ENCODE data around the gene ARHGAP45. TPM values are rescaled to one million over a fixed set of nuclear protein-coding genes. Genes with fewer than 3 reads are reported as not detected.

The ARHGAP45 gene
- total and polyA plus RNA-seq, 9 of the 15 experiments (the other 6 are each of a cell fraction or from before 2014, with no cell fraction given): 0.08 to 22.1 (median 4.2) TPM

GRCh38 chr19:1122972-1123363, 56.0 kb downstream of the ARHGAP45 start:
- Histone ChIP-seq H3K27ac (ENCODE audit: extremely low read depth, low read depth, low read length) (no peak overlapping the region), H3K4me3 (no peak overlapping the region), H3K4me1 (replicated peaks in 1 of 2; ENCODE audit: control insufficient read depth in 2 of 2, insufficient read depth in 2 of 2, low read length in 2 of 2) (peaks cover 6 to 59% of the 10 kb centered on the region in 2 experiments; a peak in 4 of 5 replicates), H2AFZ (ENCODE audit: low read depth, low read length) (no peak overlapping the region), H3K79me2 (ENCODE audit: control insufficient read depth, insufficient read depth, low read length) (no peaks in the 10 kb centered on the region; the same call in 2 of the 3 replicates), H3K9me1 (ENCODE audit: control insufficient read depth, insufficient read depth, low read length) (no peaks in the 10 kb centered on the region), H3K4me2 (ENCODE audit: insufficient read depth, low read length) (no peak overlapping the region), H3K9me3 (replicated peaks; ENCODE audit: control insufficient read depth, insufficient read depth, low read depth, low read length) (no peaks in the 10 kb centered on the region), H3K9ac (ENCODE audit: insufficient read depth in 1 of 2, low read depth in 2 of 2, low read length in 2 of 2) (peak overlapping the region in 1 of 2 experiments; percentile 61; a peak in 1 of 4 replicates), H3K36me3 (ENCODE audit: control insufficient read depth, insufficient read depth, low read length) (peaks cover 85% of the 10 kb centered on the region), H3K27me3 (ENCODE audit: control insufficient read depth in 2 of 2, insufficient read depth in 2 of 2, low read length in 2 of 2) (no peaks in the 10 kb centered on the region), H4K20me1 (replicated peaks; ENCODE audit: control insufficient read depth, insufficient read depth, low read length) (no peaks in the 10 kb centered on the region; the same call in 1 of the 2 replicates)
- ATAC-seq (peak; percentile 99), FAIRE-seq (peak; percentile 98), DNase-seq (ENCODE audit: extremely low read depth in 1 of 4, low spot score in 3 of 4) (peak; percentile 88 to 99 (median 99))
- in situ Hi-C loops (cut with MboI): no loop called here
- no TSS peak for BruUV-seq (replicated peaks)
- intact Hi-C loops (cut with micrococcal nuclease): no loop called here
- WGBS (ENCODE audit: insufficient coverage, low coverage, missing lambda C conversion rate): 25% methylated on average over 11 of the region's 21 CpGs
- CTCF ChIA-PET (ENCODE audit: low intra/inter-chr PET ratio): no interaction called here
- POLR2A ChIA-PET: interaction anchor here (0.8 to 1.5 kb wide), 4 partner anchors 10 to 94 kb away, joined by 3 to 12 read pairs (median 4); no protein-coding TSS in a partner anchor
- no peak for TF ChIP-seq BMI1 (IDR thresholded peaks at IDR 0.05; ENCODE audit: low read length)
- peak; percentile 78 for TF ChIP-seq E2F8 (IDR thresholded peaks at IDR 0.05; ENCODE audit: low read depth, partially characterized antibody)
- no peak for TF ChIP-seq LEF1 (IDR thresholded peaks at IDR 0.05)
- no peak for TF ChIP-seq KLF1 (tag; IDR thresholded peaks at IDR 0.05)
- no peak for TF ChIP-seq ZNF77 (CRISPR knock-in tag; IDR thresholded peaks at IDR 0.05)
- TF ChIP-seq SUPT5H (IDR thresholded peaks at IDR 0.05): no peak
- TF ChIP-seq POLR2A (conservative IDR thresholded peaks at IDR 0.05): no peak
- peak; percentile 60 to 67; a peak in 3 of 4 replicates for TF ChIP-seq NRF1 (conservative IDR thresholded peaks at IDR 0.05 in 1 of 2, IDR thresholded peaks at IDR 0.05 in 1 of 2)
- TF ChIP-seq ZC3H4 (CRISPR knock-in tag; IDR thresholded peaks at IDR 0.05; ENCODE audit: borderline replicate concordance): no peak
- peak; percentile 100 for TF ChIP-seq CCNT2 (IDR thresholded peaks at IDR 0.05; ENCODE audit: borderline replicate concordance, extremely low read depth, insufficient read length, low read depth, low read length)
- TF ChIP-seq E2F4 (CRISPR knock-in tag; IDR thresholded peaks at IDR 0.05; ENCODE audit: low read depth): no peak
- TF ChIP-seq NEUROD1 (IDR thresholded peaks at IDR 0.05; ENCODE audit: borderline replicate concordance, low read depth, low read length, partially characterized antibody): no peak
- TF ChIP-seq CTCF (IDR thresholded peaks at IDR 0.05 in 2 of 3, conservative IDR thresholded peaks at IDR 0.05 in 1 of 3; ENCODE audit: insufficient read depth in 2 of 3, low read depth in 1 of 3, low read length in 3 of 3): peak in 1 of 3 experiments; percentile 71; a peak in 2 of 6 replicates
- no peak for TF ChIP-seq TRIM28 (IDR thresholded peaks at IDR 0.05)
- peak in 1 of 2 experiments; percentile 81; a peak in 1 of 4 replicates for TF ChIP-seq TBL1XR1 (IDR thresholded peaks at IDR 0.05; ENCODE audit: low read length in 2 of 2)
- TF ChIP-seq SP1 (CRISPR knock-in tag; IDR thresholded peaks at IDR 0.05): peak; percentile 100
- TF ChIP-seq ZNF133 (CRISPR knock-in tag; IDR thresholded peaks at IDR 0.05): no peak
- TF ChIP-seq CREBBP (IDR thresholded peaks at IDR 0.05; ENCODE audit: low read depth, low read length): no peak
